K562 (cell line): ENCODE results near the gene ZSCAN12. TPM values are rescaled to one million over a fixed set of nuclear protein-coding genes. Genes with fewer than 3 reads are reported as not detected.
A peak's percentile ranks its signal among the peaks of the same experiment; 100 is the strongest.

Experiments used
- ATAC-seq: fragments of 200-7000 bp; cut with Tn5 transposase; 3 replicates; pipeline ENCODE4 v1.9.1; 2020; ENCODE audit warnings: moderate library complexity
- BruUV-seq: library from RNA; stranded (reverse); fragments of 400-500 nt; replicated peaks from 2 replicates; lab custom pipeline; 2021; lab: Mats Ljungman, UMichigan
- CTCF ChIA-PET: fragments of 300-600 bp; formaldehyde crosslinking; extraction: SDS; loops from one replicate; lab custom pipeline; 2021; ENCODE audit warnings: low intra/inter-chr PET ratio; lab: Yijun Ruan, JAX
- POLR2A ChIA-PET: fragments of 300-600, 350-650 bp; sonication (Branson Sonifier 250); formaldehyde crosslinking; extraction: SDS; loops from one replicate; lab custom pipeline; 2021; ENCODE audit warnings: antibody characterized with exemption, inconsistent platforms; lab: Yijun Ruan, JAX
- DNase-seq, 4 experiments: peaks; one replicate each; pipeline versions ENCODE4 v3.0.0 to v3.0.0-alpha.2; 2011 to 2018; ENCODE audit warnings: low spot score in 3 of 4, mixed read lengths in 3 of 4; ENCODE audit errors: extremely low read depth in 1 of 4
- FAIRE-seq: peaks from 2 replicates; lab custom pipeline; 2011; peaks lifted over from hg19 to GRCh38; lab: Jason Lieb, UNC
- H2AFZ ChIP-seq: 2 replicates; pipeline ENCODE4 v1.6.0; 2011; ENCODE audit warnings: low read depth, low read length, control low read depth, inconsistent platforms
- H3K27ac ChIP-seq: fragments of 200-600 bp; 3 replicates; pipeline ENCODE4 v1.8.0; 2011; ENCODE audit warnings: low read depth, mild to moderate bottlenecking, control low read depth, inconsistent platforms, low read length, moderate library complexity, mixed read lengths; ENCODE audit errors: extremely low read depth
- H3K27me3 ChIP-seq, 2 experiments: fragments of 300-600 bp in 1 of 2; 2 replicates in 1 of 2; 3 replicates in 1 of 2; pipeline versions ENCODE4 v1.6.0 to v1.8.0; 2011; ENCODE audit warnings: inconsistent platforms in 2 of 2, low read length in 2 of 2, mild to moderate bottlenecking in 1 of 2, mixed read lengths in 1 of 2, moderate library complexity in 1 of 2; ENCODE audit not compliant: control insufficient read depth in 2 of 2, insufficient read depth in 2 of 2
- H3K36me3 ChIP-seq: fragments of 300-600 bp; 3 replicates; pipeline ENCODE4 v1.8.0; 2011; ENCODE audit warnings: mild to moderate bottlenecking, low read length, inconsistent platforms; ENCODE audit not compliant: control insufficient read depth, insufficient read depth
- H3K4me1 ChIP-seq, 2 experiments: fragments of 200-600 bp in 1 of 2; replicated peaks in 1 of 2; 2 replicates in 1 of 2; 3 replicates in 1 of 2; pipeline versions ENCODE4 v1.5.1 to v1.8.0; 2011; ENCODE audit warnings: inconsistent platforms in 2 of 2, low read length in 2 of 2, mild to moderate bottlenecking in 1 of 2, mixed read lengths in 1 of 2, moderate library complexity in 1 of 2; ENCODE audit not compliant: control insufficient read depth in 2 of 2, insufficient read depth in 2 of 2
- H3K4me2 ChIP-seq: 2 replicates; pipeline ENCODE4 v1.6.1; 2011; ENCODE audit warnings: low read length, control low read depth, inconsistent platforms, mixed read lengths; ENCODE audit not compliant: insufficient read depth
- H3K4me3 ChIP-seq: fragments of 200-600 bp; sonication (generic), shearing (Covaris generic); 2 replicates; pipeline ENCODE4 v1.5.1; 2016; ENCODE audit warnings: control low read depth, inconsistent platforms
- H3K79me2 ChIP-seq: fragments of 200-600 bp; 3 replicates; pipeline ENCODE4 v1.8.0; 2011; ENCODE audit warnings: low read length, inconsistent platforms; ENCODE audit not compliant: control insufficient read depth, insufficient read depth
- H3K9ac ChIP-seq, 2 experiments: 2 replicates each; pipeline versions ENCODE4 v1.6.0 to v1.6.1; 2011; ENCODE audit warnings: low read depth in 2 of 2, low read length in 2 of 2, control low read depth in 1 of 2, inconsistent platforms in 1 of 2, mild to moderate bottlenecking in 1 of 2, mixed read lengths in 1 of 2; ENCODE audit not compliant: insufficient read depth in 1 of 2
- H3K9me1 ChIP-seq: one replicate; pipeline ENCODE4 v1.6.0; 2011; ENCODE audit warnings: inconsistent platforms, mild to moderate bottlenecking, low read length, moderate library complexity; ENCODE audit not compliant: control insufficient read depth, insufficient read depth
- H3K9me3 ChIP-seq: replicated peaks from 2 replicates; pipeline ENCODE4 v1.5.1; 2011; ENCODE audit warnings: low read depth, low read length, inconsistent platforms; ENCODE audit not compliant: control insufficient read depth, insufficient read depth
- H4K20me1 ChIP-seq: replicated peaks from 2 replicates; pipeline ENCODE4 v1.6.1; 2011; ENCODE audit warnings: low read length, inconsistent platforms, mixed read lengths; ENCODE audit not compliant: control insufficient read depth, insufficient read depth
- ATF4 ChIP-seq: fragments of 450-650 bp; formaldehyde crosslinking; IDR thresholded peaks from 2 replicates; pipeline ENCODE4 v1.4.0; 2022; ENCODE audit warnings: mild to moderate bottlenecking, moderate library complexity
- HDAC1 ChIP-seq, 2 experiments: fragments of 450-650 bp; IDR thresholded peaks; 2 replicates each; pipeline ENCODE4 v1.6.1; 2016 to 2017; ENCODE audit warnings: inconsistent platforms in 1 of 2, mild to moderate bottlenecking in 1 of 2, moderate library complexity in 1 of 2
- HDAC2 ChIP-seq: fragments of 450-650 bp; IDR thresholded peaks from 2 replicates; pipeline ENCODE4 v1.6.1; 2016; ENCODE audit warnings: mild to moderate bottlenecking
- MAX ChIP-seq: sonication (generic); formaldehyde crosslinking; IDR thresholded peaks from 2 replicates; pipeline ENCODE4 v1.9.0; 2022; ENCODE audit warnings: mild to moderate bottlenecking, missing genetic modification reagents
- MEF2D ChIP-seq: conservative IDR thresholded peaks from 2 replicates; pipeline ENCODE4 v1.6.1; 2016; ENCODE audit warnings: low read depth, missing genetic modification characterization, missing compliant biosample characterization
- NBN ChIP-seq: fragments of 450-650 bp; IDR thresholded peaks from 2 replicates; pipeline ENCODE4 v1.6.1; 2016; ENCODE audit warnings: low read depth, mild to moderate bottlenecking
- POLR3A ChIP-seq: IDR thresholded peaks from 2 replicates; pipeline ENCODE4 v1.6.1; 2011; ENCODE audit warnings: borderline replicate concordance, mild to moderate bottlenecking, moderate library complexity; ENCODE audit not compliant: insufficient read length, insufficient read depth; ENCODE audit errors: extremely low read depth
- PRMT5 ChIP-seq: sonication (generic); formaldehyde crosslinking; IDR thresholded peaks from 2 replicates; pipeline ENCODE4 v1.5.0; 2020; ENCODE audit warnings: missing genetic modification reagents
- SAFB ChIP-seq: fragments of 200-400 bp; formaldehyde crosslinking; IDR thresholded peaks from 2 replicates; pipeline ENCODE4 v1.6.1; 2017; ENCODE audit warnings: low read depth, low read length, borderline replicate concordance
- UBTF ChIP-seq, 2 experiments: IDR thresholded peaks; 2 replicates each; pipeline ENCODE4 v1.6.1; 2012; ENCODE audit warnings: improper control_type of control experiment in 2 of 2, low read depth in 2 of 2, low read length in 2 of 2, borderline replicate concordance in 1 of 2
- ZBTB12 ChIP-seq: fragments of 250-450 bp; sonication (Bioruptor Pico); IDR thresholded peaks from 2 replicates; pipeline ENCODE4 v1.4.0; 2020
- ZEB2 ChIP-seq: fragments of 450-650 bp; IDR thresholded peaks from 2 replicates; pipeline ENCODE4 v1.6.1; 2016
- ZNF143 ChIP-seq: sonication (generic); formaldehyde crosslinking; IDR thresholded peaks from 2 replicates; pipeline ENCODE4 v1.9.0; 2022; ENCODE audit warnings: mild to moderate bottlenecking, missing genetic modification reagents
- ZNF445 ChIP-seq: fragments of 250-450 bp; sonication (Bioruptor Pico); IDR thresholded peaks from 2 replicates; pipeline ENCODE4 v1.4.0; 2020; ENCODE audit warnings: low read depth, mild to moderate bottlenecking, moderate library complexity
- ZNF584 ChIP-seq: fragments of 200-800 bp; sonication (Bioruptor generic); IDR thresholded peaks from 2 replicates; pipeline ENCODE4 v1.6.1; 2016; ENCODE audit warnings: low read depth, mild to moderate bottlenecking, missing genetic modification characterization, missing compliant biosample characterization
- WGBS: fragments of 100-300 bp; shearing (Covaris generic); methylation state at CpG from one replicate; pipeline ENCODE4 v1.1.6; 2016; ENCODE audit warnings: low coverage, mixed read lengths; ENCODE audit not compliant: insufficient coverage; ENCODE audit errors: missing lambda C conversion rate; 5-methylcytosine and 5-hydroxymethylcytosine counted together
- in situ Hi-C: fragments of 300-500 bp; cut with MboI; formaldehyde crosslinking; loops from 4 replicates; pipeline ENCODE4 v1.15.0; 2018; ENCODE audit warnings: inconsistent platforms, mixed read lengths
- intact Hi-C: fragments of 100-400 bp; cut with micrococcal nuclease; formaldehyde crosslinking; loops from 2 replicates; pipeline ENCODE4 v1.14.2; 2022
- polyA plus RNA-seq, 8 experiments: library from polyadenylated mRNA; depleted of rRNA in 4 of 8; stranded (reverse) in 5 of 8; unstranded in 3 of 8; fragments of >200 nt; fragmentation: Nextera tagmentation in 2 of 8; fragmentation: Illumina TruSeq in 1 of 8; extraction: Ambion mirVana in 2 of 8; extraction: Trizol in 1 of 8; gene quantifications; 2 replicates each; pipeline versions ENCODE4 v1.2.1 to v1.2.3, GENCODE V29; 2011 to 2014; ENCODE audit warnings: inconsistent platforms in 1 of 8, missing spikeins in 1 of 8
- total RNA-seq, 7 experiments: library from RNA; depleted of rRNA in 6 of 7; stranded (reverse); fragments of >200 nt in 6 of 7; fragmentation: Illumina TruSeq in 2 of 7; extraction: Trizol in 2 of 7; gene quantifications; 2 replicates each; pipeline versions ENCODE4 v1.2.1 to v1.2.3, GENCODE V29; 2011 to 2021; ENCODE audit warnings: low replicate concordance in 1 of 7

The ZSCAN12 gene
- total and polyA plus RNA-seq, 9 of the 15 experiments (the other 6 are each of a cell fraction or from before 2014, with no cell fraction given), result 2.5 to 19.6 (median 12.5) TPM

- TF ChIP-seq POLR3A (no peak), ZNF445 (no peak), ZNF143 (CRISPR knock-in tag) (no peak), HDAC2 (0 out of 2 replicates have a peak, but pooled peaks have one; percentile 35), NBN (0 out of 2 replicates have a peak, but pooled peaks have one; percentile 28), SAFB (no peak), ZBTB12 (CRISPR knock-in tag) (no peak), HDAC1 (IDR thresholded peaks at IDR 0.05) (0 out of 4 replicates have a peak, but pooled peaks of 1 of the 2 experiments have one; percentile 45), MEF2D (tag) (no peak), ZEB2 (0 out of 2 replicates have a peak, but pooled peaks have one; percentile 14)
- TF ChIP-seq, all 486 proteins: peak for 18
Observed at GRCh38 chr6:28347119-28347518, 52.4 kb downstream of the ZSCAN12 start (continued).

GRCh38 chr6:28345201-28345600 lies 54.3 kb downstream of the ZSCAN12 start:
- Histone ChIP-seq H3K79me2 (peaks cover 4% of the 10 kb centered on the region), H4K20me1 (no peaks in the 10 kb centered on the region), H2AFZ (no peak overlapping the region), H3K4me2 (no peak overlapping the region), H3K9me3 (peaks cover 3% of the 10 kb centered on the region; the same call in 1 of the 2 replicates), H3K4me3 (no peak overlapping the region), H3K36me3 (no peaks in the 10 kb centered on the region), H3K9ac (no peak overlapping the region), H3K27me3 (no peaks in the 10 kb centered on the region), H3K4me1 (peaks cover 10 to 38% of the 10 kb centered on the region in 2 experiments; a peak in 4 of 5 replicates), H3K9me1 (no peaks in the 10 kb centered on the region), H3K27ac (no peak overlapping the region)
- in situ Hi-C loops (no loop called here), intact Hi-C loops (no loop called here)
- WGBS, result 86% methylated on average over 1 of the region's 1 CpG
- no peak for DNase-seq
- POLR2A ChIA-PET, result interaction anchor here (0.5 to 5.1 kb wide), 5 partner anchors 8 to 118 kb away, joined by 4 to 60 read pairs (median 4); partner anchors contain the start of genes PGBD1 and ZSCAN31
- no TSS peak for BruUV-seq
- FAIRE-seq, result no peak
- no peak for ATAC-seq
- CTCF ChIA-PET, result interaction anchor here (0.6 kb wide), 1 partner anchor 258 kb away, joined by 4 read pairs; no protein-coding TSS in a partner anchor
- TF ChIP-seq MAX (no peak), UBTF (IDR thresholded peaks at IDR 0.05; ENCODE audit: borderline replicate concordance in 1 of 2, low read depth in 2 of 2, low read length in 2 of 2) (no peak), PRMT5 (CRISPR knock-in tag) (no peak), ZNF584 (CRISPR knock-in tag) (no peak), ATF4 (no peak)
